Body of pancreas (tissue), 4 donors: ENCODE data around the gene ABHD4.

ENCODE experiments used
- POLR2A ChIP-seq, 3 donors: fragments of 450-650 bp; IDR thresholded peaks; one replicate each; pipeline ENCODE4 v1.6.1; 2016; ENCODE audit warnings: antibody characterized with exemption in 3 of 3, mild to moderate bottlenecking in 2 of 3
- TF ChIP-seq, protein P1 (sequence below), 7 experiments: fragments of 450-650 bp in 4 of 7; fragments of 200-600 bp in 3 of 7; sonication (generic) in 3 of 7; IDR thresholded peaks; one replicate each; pipeline ENCODE4 v1.5.1; 2016 to 2019; ENCODE audit warnings: antibody characterized with exemption in 7 of 7

- TF ChIP-seq POLR2A (IDR thresholded peaks at IDR 0.05): no peak
- TF ChIP-seq, protein P1, sequence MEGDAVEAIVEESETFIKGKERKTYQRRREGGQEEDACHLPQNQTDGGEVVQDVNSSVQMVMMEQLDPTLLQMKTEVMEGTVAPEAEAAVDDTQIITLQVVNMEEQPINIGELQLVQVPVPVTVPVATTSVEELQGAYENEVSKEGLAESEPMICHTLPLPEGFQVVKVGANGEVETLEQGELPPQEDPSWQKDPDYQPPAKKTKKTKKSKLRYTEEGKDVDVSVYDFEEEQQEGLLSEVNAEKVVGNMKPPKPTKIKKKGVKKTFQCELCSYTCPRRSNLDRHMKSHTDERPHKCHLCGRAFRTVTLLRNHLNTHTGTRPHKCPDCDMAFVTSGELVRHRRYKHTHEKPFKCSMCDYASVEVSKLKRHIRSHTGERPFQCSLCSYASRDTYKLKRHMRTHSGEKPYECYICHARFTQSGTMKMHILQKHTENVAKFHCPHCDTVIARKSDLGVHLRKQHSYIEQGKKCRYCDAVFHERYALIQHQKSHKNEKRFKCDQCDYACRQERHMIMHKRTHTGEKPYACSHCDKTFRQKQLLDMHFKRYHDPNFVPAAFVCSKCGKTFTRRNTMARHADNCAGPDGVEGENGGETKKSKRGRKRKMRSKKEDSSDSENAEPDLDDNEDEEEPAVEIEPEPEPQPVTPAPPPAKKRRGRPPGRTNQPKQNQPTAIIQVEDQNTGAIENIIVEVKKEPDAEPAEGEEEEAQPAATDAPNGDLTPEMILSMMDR (IDR thresholded peaks at IDR 0.05): no peak
Observed at GRCh38 chr14:22656945-22657731, 59.0 kb downstream of the ABHD4 start.
